Smooth muscle cell of the brain vasculature (primary cell): ENCODE data around the gene CELA1.
A peak's percentile ranks its signal among the peaks of the same experiment; 100 is the strongest.
"Not testable (repeated sequence)": the region's sequence is repeated elsewhere in the genome, so short reads cannot be mapped to it uniquely, and the experiment has no call there.

Experiments
- DNase-seq: peaks from one replicate; pipeline ENCODE4 v3.0.0-alpha.2; 2012; ENCODE audit warnings: low read depth, low spot score

The CELA1 gene

DNA sequence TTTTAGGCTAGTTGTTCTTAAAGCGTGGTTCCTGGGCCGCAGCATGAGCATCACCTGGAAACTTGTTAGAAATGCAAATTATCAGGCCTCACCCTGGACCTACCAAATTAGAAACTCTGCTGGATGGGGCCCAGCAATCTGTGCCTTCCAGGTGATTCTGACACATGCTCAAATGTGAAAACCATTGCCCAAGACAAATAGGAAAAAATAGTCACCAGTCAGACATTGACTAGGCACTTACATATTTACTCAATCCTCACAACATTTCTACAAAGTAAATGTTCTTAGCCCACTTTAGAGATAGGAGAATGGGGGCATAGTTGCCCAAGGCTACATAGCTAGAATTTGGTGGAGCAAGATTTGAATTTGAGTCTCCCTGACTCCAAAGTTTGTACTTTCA is 3.3 kb downstream of the CELA1 start:
- DNase-seq: no peak

DNA sequence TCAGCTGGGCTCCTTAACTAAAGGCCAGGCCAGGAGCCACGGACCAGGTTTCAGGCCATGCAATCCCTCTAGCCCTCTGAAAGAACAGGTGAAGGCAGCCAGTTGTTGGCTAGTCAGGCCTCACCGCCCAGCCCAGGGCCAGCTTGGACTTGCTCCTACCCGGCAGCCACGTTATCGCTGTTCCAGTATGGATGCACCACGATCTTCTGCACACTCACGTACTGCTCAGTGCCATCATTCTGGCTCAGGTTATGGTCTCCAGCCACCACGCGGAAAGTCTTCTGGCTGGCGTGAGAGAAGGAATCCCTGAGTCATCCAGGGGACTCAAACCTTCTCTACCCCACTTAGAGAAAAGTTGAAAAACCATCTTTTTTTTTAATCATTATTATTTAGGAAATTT is 4.1 kb downstream of the CELA1 start:
- DNase-seq: no peak

DNA sequence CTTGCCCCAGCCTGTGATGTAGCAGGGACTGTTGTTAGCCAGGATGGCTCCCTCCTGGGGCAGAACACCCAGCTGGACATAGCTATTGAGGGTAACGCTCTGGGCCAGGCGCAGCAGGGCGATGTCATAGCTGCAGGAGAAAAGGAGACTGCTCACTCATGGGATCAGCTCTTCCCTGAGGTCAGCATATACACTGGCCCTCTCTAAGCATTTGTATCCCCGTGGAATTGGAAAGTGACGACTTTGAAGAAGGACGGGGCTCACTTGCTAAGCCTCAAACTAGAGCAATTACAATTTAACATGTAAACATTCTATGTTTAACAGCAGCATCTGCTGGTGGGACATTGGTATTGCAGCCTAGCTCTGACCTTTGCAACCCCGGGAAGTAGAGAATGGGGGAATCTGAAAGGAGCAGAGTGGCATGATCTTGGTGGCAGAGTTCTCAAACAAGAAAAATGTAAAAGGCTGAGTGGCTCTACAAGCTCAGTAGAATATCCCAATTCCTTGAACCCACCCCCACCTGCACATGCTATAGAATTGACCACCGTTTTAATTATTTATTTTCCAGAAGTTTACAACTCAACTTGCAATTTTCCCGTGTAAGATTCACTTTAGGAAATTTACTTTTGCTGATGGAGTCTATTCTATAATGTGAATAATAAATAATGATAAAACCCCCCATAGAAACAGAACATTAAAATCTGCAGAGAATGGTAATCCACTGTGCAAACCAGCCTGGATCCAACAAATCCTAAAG is 5.0 kb downstream of the CELA1 start:
- peak; percentile 52 for DNase-seq

DNA sequence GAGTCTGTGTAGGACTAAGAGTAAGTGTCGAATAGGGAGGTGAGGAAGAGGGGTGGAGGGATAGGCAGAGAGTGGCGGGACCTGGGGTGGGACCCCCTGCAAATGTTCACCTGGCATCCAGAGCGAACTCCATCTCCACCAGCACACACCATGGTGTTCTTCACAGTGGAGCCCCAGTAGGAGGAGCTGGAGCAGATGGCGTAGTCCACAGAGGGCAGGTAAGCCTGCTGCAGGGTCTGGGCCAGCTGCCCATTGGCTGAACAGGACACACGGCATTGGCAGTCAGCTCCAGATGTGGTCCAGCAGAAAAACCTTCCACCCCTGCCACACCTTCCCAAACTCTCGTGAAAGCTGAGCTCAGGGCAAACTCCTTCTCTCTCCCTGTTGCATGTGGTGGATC is 6.7 kb downstream of the CELA1 start:
- DNase-seq: no peak

DNA sequence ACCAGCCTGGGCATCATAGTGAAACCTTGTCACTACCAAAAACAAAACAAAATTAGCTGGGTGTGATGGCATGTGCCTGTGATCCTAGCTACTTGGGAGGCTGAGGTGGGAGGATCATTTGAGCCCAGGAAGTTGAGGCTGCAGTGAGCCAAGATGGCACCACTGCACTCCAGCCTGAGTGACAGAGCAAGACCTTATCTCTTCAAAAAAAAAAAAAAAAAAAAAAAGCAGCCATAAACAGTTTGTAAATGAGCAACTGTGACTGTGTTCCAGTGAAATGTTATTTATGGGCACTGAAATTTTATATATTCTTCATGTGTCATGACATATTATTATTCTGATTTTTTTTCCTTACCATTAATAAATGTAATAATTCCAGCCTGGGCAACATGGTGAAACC is 9.1 kb downstream of the CELA1 start:
- not testable (repeated sequence) for DNase-seq

DNA sequence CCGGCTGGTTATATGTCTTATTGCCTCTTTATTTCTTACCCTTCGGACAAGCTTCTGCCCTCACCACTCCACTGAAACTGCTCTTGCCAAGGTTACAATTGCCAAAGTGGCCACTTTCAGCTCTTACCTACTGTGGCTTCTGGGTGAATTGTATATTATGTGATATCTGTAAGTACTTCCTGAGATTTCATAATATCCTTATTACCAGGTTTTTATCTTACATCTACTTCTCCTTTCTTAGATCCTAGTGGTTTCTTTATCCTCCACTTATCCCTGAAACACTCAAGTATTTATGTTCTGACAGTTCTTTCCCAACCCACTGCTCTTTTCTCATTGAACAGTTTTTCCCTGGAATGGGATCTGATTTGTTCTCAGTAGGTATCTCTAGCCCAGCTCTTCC is 10.5 kb downstream of the CELA1 start:
- no peak for DNase-seq

DNA sequence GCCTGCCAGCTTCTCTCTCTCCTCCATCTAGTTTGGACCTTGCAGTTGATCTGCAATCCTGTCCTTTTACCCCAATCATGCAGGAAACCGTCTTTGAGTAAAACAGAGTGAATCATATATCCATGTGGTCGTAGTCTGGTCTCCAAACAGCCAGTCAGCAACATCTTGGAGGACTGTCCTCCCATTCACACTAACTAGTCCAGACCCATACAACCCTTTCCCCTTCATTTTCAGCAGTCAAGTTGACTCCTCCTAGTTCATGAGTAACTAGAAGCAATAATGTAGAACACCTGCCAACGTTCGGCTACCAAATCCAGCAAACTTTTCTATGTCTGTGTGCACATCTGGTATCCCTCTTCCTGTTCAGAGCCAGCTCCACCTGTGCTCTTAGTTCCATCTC is 11.7 kb downstream of the CELA1 start:
- DNase-seq: no peak

DNA sequence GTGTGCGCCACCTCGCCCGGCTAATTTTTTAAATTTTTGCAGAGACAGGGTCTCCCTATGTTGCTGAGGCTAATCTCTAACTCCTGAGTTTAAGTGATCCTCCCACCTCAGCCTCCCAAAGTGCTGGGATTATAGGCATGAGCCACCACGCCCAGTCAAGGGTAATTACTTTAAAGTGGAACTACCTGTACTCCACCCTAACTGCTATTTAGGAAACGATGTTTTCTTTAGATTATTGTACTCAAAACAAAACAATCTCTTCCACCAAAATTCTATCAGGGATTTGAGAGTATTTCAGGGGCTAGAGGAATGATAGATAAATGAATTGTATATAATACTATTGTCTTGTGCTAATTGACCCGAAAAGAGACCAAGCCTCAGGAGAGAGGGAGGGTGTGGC is 12.9 kb downstream of the CELA1 start:
- no peak for DNase-seq

DNA sequence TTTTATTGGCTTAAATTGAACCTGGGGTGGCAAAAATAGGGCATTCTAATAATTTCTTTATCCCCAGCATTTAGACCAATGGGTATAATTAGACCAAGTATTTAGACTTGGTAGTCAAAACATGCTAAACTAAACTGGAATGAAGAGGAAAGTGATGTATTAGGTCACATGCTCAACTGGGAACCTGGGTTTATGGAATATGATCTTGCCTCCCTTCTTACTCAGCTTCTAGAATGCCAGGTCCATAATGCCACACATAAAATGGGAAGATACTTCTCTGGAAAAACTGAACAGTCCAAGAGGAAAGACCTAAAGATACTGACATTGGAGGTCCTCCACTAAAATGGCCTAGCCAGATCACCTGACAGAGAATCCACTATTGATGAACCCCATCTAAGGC is 16.3 kb downstream of the CELA1 start:
- DNase-seq: no peak

DNA sequence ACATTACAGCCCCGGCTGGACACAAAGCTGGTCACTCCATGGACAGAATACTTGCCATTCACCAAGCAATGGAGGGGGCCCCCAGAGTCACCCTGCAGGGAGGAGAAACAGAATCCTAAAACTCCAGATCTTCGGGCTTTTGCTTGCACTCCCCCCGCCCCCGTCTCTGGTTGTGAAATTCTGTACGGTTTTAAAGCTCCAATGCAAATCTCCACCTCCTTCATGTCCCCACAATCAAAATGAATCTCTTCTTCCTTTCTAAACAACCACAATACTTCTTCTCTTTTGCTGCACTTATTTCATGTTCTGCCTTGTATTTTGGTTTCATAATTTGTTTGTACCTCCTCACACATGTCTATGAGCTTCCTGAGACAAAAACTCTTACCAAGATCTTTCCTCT is 16.7 kb downstream of the CELA1 start:
- no peak for DNase-seq

DNA sequence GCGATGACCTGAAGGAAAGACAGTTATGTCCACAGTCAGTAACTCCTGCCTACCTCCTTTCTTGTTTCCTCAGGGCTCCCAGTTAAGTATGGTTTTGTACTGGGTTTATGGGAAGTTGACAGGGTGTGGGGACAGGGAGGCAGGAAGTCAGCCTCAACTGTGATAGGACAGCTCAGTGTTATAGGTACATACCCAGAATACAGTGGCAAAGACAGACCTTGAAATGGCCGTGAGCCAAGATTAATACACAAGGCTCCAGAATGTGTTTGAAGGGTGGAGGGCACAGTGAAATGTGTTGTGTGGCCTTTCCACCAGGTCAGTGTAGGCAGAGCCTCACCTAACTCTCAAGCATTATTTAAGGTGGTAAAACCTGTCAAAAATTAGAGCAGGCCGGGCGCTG is 17.9 kb downstream of the CELA1 start:
- no peak for DNase-seq

DNA sequence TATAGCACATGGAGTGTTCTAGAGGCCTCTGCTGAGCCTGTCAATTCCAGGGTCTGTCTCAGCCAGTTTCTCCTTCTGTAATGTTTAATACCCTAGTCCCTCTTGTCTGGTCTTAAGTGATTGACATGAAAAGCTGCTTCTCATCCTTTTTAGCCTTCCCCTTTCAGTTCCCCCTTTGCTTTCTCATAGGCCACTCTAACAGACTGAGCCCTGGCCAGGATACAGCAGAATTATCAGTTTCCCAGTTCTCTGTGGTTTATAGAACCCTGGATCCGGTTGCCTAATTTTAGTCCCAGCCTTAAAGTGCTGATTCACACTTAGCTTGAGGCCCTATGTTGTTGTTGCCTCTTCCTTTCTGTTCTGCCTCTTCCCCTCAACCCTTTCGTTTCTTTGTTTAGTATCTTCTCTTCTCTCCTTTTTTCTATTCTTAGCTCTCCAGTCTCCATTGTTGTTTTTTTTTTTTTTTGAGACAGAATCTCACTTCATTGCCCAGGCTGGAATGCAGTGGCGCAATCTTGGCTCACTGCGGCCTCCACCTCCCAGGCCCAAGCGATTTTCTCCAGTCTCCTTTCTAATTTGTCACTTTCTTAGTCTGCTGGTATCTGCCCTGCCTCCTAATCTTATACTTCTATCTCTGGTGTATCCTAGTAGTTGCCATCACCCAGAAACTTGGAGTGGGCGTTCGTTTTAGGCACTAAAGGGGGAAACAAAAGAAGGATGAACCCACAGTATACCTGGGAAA is 19.6 kb downstream of the CELA1 start:
- no peak for DNase-seq

DNA sequence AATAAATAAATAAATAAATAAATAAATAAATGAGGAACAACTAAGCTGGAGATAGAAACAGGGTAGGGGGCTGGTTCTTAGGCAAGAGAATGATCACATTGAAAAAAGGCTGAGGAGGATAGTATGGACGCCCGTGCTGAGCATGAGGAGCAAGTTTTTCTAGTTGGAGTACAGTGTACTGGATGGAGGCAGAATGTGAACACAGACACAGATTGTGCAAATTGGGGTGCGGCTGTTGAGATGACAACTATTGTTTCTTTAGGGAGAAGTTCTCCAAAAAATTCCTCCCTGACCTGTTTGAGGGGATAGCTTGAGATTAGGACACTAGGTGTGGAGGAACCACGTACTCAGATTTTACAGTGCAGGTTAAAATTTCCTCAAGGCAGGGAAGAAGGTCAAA is 21.5 kb downstream of the CELA1 start:
- no peak for DNase-seq

DNA sequence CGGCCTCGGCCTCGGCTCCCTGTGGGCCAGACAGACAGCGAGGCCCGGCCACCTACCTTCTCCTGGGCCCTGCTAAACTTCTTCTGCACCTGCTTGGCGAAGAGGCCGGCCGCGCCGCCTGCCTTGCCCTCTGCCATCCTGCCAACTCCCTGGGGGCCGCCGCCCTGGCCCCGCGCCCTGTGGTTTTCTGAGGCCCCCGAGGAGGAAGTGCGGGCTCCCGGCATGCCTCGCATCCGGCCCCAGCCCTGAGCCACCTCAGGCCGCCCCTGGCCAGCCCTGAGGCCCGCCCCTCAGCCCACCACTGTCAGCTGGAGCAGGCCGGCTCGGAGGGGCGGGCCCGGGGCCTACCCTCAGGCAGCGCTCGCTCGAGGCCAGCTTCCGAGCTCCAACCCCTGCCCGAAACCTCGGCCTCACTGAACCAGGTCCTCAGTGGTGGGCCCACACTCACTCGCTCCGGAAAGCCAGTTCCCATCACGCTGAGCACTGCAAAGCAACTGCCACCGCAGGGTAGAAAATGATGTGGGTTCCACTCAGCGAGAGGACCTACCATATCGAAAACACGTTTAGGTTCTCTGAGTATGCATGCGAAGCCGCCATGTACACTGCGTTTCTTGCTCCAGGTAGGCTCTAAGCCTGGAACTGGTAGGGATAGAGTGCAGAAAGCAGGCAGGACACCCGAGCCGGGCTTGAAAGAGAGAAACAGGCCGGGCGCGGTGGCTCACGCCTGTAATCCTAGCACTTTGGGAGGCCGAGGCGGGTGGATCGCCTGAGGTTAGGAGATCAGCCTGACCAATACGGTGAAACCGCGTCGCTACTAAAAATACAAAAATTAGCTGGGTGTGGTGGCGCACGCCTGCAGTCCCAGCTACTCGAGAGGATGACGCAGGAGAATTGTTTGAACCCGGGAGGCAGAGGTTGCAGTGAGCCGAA is 22.2 kb downstream of the CELA1 start, which contains the start of gene BIN2:
TSS of gene BIN2 (minus strand) at position 209 of the 930 bp plus-strand sequence. CDS start at position 137, 72 bp downstream.
- no peak for DNase-seq

DNA sequence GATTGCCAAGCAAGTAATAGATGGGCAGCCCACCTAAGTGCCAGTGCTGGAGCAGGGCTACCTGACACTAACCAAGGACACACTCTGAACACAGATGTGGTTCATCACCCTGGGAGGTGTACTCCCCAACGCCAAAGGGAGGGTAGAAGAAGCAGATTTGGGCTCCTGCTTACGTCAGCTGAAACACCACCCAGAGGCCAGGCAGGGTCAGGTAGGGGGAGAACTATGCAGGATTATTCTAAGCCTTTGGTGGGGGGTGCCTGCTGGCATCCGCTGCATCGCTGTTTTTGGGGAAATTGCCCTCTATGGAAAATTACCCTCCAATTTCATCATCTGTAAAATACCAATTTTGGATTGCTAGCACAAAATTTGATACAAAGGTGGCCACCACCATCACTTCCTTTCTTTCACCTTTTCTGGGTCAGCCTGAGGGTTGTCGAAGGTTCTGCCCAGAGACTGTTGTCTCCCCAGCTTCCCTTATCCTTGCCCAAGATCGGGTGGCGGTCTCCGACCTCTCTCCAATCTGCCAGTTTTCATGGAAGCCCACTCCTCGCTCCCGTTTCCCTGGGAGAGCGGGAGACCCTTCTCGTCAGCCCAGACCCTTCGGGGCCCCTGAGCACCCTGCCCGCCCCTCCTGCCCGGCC is 23.0 kb downstream of the CELA1 start:
- no peak for DNase-seq

DNA sequence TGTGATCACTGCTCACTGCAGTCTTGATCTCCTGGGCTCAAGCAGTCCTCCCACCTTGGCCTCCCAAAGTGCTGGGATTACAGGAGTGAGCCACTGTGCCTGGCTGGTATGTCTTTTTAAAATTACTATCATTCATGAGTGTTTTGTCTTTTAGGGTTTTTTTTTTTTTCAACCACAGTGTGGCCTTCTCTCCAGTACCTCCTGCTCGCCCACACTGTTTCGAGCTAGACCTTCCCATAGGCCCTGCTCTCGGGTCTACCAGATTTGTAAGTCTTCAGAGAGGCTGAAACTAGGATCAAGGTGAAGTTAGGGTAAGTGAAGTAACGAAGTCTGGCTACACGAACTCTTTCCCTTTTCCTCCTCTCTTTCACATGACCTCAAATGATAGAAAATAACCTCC is 24.0 kb downstream of the CELA1 start:
- DNase-seq: no peak

DNA sequence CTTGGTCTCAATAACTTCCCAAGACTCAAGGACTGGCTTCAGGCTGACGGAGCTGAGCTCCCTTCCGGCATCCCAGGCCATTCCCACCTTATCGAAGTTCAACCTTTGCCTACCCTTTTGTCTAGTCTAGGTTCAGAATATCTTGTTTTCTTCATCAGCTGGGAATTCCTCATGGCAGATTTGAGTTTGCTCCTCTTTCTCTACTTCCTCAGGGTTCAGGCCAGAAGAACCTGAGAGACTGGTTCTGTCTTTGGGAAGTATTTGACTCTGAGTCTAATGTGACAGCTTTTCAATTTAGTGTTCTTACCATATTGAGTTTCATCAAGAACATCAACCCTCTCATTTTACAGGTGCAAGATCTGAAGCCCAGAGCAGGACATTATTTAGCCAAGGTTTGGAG is 24.6 kb downstream of the CELA1 start:
- no peak for DNase-seq

DNA sequence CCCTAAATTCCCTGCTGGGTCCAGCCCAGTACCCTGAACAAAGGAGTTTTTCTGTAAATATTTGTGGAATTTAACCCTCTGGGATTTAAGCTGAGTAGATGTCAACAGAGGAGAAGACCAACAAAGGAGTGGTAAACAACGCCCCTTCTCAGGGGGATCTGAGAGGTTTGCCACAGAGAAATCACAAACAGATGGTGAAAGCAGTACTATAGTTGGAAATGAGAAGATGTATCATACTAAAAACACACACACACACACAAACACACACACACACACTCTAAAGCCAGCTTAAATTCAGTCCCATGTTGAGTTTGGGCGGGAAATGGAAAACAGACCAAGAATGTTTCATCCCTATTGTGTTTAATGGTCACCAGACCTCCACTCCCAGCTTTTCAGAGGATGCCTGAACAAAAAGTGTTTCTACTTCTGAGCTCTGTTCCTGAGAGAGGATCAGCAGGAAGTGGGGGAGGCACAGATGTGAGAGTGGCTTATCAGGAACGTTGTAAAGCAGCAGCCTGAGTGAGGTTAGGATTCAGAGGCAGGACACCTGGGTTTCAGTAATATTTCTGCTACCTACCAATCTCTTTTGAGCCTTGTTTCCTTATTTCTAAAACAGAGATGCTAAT is 25.7 kb downstream of the CELA1 start:
- no peak for DNase-seq

DNA sequence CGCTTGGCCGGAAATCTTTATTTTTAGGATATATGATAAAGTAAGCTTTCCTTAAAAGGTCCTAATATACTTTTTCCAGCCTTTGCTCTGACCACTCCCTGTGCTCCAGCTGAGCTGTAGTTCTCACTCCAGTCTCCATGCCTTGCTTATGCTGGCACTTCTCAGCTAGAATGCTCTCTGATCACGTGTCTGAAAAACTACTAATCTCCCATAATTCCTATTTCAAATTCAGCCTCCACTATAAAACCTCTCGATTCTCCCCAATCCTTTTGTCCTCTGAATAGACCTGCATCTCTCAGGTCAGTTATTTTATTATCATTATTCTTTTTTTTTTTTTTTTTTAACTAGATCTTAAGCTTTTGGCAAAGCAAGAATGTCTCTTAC is 26.2 kb downstream of the CELA1 start:
- no peak for DNase-seq

DNA sequence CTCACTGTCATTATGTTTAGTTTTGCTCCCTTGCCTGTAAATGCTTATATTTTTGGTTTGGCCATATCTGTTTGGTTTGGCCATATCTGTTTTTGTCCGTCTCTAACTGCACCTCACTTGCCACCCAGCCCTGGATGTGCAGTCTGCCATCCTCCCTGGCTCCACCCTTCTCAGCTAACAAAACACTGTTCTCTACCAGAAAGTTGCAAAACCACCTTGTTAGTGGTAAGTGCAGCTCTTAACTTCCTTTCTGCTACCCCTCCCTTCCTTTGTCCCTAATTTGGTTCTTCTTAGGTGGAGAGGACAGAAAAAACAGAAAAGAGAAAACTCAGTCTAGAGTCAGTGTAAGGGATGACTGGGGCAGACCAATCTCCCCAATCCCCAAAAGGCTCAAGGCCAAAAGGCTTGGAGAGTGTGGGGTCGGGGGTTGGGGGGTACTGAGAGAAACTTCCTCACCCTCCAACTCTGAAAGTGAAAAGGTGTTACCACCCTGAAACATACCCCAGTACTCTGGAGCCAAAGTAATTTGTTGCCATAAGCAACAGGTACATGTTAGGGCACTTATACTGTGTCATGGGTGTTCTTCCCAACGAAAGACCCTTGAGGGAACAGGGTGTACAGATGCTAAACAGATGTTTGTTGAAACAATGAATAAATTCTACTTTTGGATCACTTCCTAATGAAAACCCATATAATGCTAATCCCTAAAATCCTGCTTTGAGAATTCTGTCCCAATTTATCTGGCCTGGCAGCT is 27.5 kb downstream of the CELA1 start:
- DNase-seq: no peak
